ENCODE data around the gene IVD.

IVD gene

DNA sequence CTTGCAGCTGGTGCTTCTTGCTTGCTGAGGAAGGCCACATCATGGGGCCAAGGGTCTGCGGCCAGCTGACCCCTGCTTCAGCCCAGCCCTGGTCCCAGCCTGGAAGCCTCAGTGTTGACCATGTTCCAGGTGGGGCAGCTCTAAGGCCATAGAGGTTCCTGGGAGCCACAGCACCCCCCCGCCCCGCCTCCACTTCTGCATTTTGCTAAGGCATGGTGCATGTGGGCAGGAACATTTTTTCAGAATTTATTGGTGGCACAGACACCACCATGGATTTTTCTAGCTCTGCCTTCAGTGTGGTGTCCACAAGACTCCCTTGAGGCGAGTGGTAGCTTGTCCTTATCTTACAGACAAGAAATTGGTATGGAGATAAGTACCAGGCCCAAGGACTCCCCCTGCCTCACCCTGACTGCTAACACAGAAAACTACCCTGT, 63.3 kb downstream of the IVD start:
- TF ChIP-seq, protein P1, sequence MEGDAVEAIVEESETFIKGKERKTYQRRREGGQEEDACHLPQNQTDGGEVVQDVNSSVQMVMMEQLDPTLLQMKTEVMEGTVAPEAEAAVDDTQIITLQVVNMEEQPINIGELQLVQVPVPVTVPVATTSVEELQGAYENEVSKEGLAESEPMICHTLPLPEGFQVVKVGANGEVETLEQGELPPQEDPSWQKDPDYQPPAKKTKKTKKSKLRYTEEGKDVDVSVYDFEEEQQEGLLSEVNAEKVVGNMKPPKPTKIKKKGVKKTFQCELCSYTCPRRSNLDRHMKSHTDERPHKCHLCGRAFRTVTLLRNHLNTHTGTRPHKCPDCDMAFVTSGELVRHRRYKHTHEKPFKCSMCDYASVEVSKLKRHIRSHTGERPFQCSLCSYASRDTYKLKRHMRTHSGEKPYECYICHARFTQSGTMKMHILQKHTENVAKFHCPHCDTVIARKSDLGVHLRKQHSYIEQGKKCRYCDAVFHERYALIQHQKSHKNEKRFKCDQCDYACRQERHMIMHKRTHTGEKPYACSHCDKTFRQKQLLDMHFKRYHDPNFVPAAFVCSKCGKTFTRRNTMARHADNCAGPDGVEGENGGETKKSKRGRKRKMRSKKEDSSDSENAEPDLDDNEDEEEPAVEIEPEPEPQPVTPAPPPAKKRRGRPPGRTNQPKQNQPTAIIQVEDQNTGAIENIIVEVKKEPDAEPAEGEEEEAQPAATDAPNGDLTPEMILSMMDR (IDR thresholded peaks at IDR 0.05; ENCODE audit: low read depth, low read length) = no peak
- DNase-seq (ENCODE audit: low read depth in 2 of 2) = no peak
- H3K4me3 ChIP-seq (replicated peaks in 1 of 2; ENCODE audit: low read depth in 2 of 2, low read length in 2 of 2) = no peak overlapping the region

DNA sequence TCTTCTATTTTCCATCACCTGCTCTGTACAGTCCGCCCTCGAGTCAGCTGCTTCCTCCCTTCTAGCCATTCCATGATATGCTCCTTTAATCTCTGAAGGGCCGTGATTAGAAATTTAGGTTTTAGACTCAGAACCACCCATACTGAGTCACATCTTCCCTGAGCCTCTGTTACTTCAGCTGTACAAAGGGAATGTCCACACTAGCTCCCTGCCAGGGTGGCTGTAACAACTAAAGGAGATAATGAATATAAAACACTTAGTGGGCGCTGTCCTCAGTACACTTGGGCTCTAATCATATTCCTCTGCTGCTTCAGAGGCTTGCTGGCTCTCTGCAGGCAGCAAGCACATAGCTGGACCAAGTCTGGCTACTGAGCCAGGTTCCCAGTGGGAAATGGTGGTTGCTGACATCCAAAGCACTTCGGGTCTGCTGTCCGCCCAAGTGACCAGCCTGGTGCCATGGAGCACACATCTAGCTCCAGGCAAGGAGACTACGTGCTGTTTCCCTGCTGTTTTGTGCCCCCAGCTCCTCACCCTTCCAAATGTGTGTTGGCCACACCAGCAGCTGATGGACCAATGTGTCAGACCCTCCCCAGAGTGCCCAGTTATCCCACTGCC, 64.3 kb downstream of the IVD start:
- H3K4me3 ChIP-seq (replicated peaks in 1 of 2; ENCODE audit: low read depth in 2 of 2, low read length in 2 of 2) = peak overlapping the region; percentile 48 to 71
- DNase-seq (ENCODE audit: low read depth in 2 of 2) = peak; percentile 16 to 25
- TF ChIP-seq, protein P1 (IDR thresholded peaks at IDR 0.05; ENCODE audit: low read depth, low read length) = no peak

DNA sequence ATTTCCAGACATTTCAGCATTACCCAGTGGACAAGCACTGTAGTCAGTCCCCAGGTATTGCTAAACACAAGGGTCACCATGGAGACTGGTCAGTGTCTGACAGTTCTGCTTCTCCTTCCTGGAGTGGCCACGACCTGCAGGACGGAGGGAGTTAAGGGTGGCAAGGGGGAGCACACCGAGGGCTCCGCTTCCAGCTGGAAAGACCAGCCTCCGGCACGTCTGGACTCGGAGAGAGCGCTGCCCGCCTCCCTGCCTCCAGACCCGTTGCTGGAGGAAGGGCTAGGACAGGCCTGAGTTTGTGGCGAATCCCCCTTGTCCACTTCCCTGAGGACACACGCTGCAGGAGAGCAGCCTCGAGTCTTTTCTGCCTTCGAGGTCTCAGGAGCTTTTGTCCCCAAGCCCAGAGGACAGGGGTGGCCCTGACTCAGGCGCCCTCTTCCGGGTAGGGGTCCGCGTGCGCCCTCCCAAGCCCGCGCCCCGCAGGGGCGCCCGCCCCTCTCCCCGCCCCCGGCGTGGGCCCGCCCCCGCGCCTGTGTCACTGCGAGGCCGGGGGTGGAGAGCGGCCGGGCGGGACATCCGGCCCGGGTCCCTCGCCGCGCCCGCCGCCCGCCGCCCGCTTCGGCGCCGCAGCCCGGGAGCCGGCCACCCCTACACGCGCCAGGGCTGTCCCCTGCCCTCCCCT, 65.0 kb downstream of the IVD start, which contains the start of gene CHST14:
Gene CHST14 (plus strand): TSS at position 562 of the 682 bp plus-strand sequence. CDS start 230 bp downstream, outside the sequence.
- H3K4me3 ChIP-seq (replicated peaks in 1 of 2; ENCODE audit: low read depth in 2 of 2, low read length in 2 of 2) = peak within 1 kb of the TSS; percentile 64 to 71
- DNase-seq (ENCODE audit: low read depth in 2 of 2) = peak; percentile 48 to 53
- TF ChIP-seq, protein P1 (IDR thresholded peaks at IDR 0.05; ENCODE audit: low read depth, low read length) = no peak
